H1 (cell line): ENCODE results near the gene INVS. TPM values are rescaled to one million over a fixed set of nuclear protein-coding genes. Genes with fewer than 3 reads are reported as not detected.

Experiments
- CTCF ChIA-PET: fragments of 300-600 bp; sonication (Branson Sonifier 250); formaldehyde crosslinking; loops from one replicate; lab custom pipeline; 2021; ENCODE audit not compliant: partially characterized antibody; lab: Charles Lee
- POLR2A ChIA-PET: fragments of 300-600 bp; sonication (Branson Sonifier 250); formaldehyde crosslinking; loops from one replicate; lab custom pipeline; 2021; ENCODE audit warnings: inconsistent platforms; ENCODE audit not compliant: partially characterized antibody; lab: Charles Lee
- DNase-seq, 2 experiments: peaks; one replicate each; pipeline versions ENCODE4 v3.0.0 to v3.0.0-alpha.2; 2010 to 2022; ENCODE audit warnings: low spot score in 2 of 2, low read depth in 1 of 2, mixed read lengths in 1 of 2
- FAIRE-seq: peaks from 2 replicates; lab custom pipeline; 2011; peaks lifted over from hg19 to GRCh38; lab: Jason Lieb, UNC
- H2AFZ ChIP-seq: 2 replicates; pipeline ENCODE4 v1.8.1; 2012; ENCODE audit warnings: low read length, inconsistent platforms
- H2AK5ac ChIP-seq: 2 replicates; pipeline ENCODE4 v1.6.1; 2013; ENCODE audit warnings: low read depth, low read length
- H2BK120ac ChIP-seq: replicated peaks from 2 replicates; pipeline ENCODE3; 2013; ENCODE audit warnings: low read depth, low read length, inconsistent platforms
- H2BK12ac ChIP-seq: 2 replicates; pipeline ENCODE4 v1.6.1; 2013; ENCODE audit warnings: low read depth, low read length
- H2BK15ac ChIP-seq: 2 replicates; pipeline ENCODE4 v1.6.1; 2013; ENCODE audit warnings: low read length
- H2BK20ac ChIP-seq: 2 replicates; pipeline ENCODE4 v1.6.1; 2013; ENCODE audit warnings: low read length
- H2BK5ac ChIP-seq: 2 replicates; pipeline ENCODE4 v1.6.1; 2013; ENCODE audit warnings: low read depth, low read length
- H3K14ac ChIP-seq: 2 replicates; pipeline ENCODE4 v1.6.1; 2013; ENCODE audit warnings: inconsistent platforms; ENCODE audit not compliant: insufficient read length
- H3K18ac ChIP-seq: 2 replicates; pipeline ENCODE4 v1.6.1; 2013; ENCODE audit warnings: low read length; ENCODE audit errors: extremely low read depth
- H3K23ac ChIP-seq: 2 replicates; pipeline ENCODE4 v1.6.1; 2013; ENCODE audit warnings: inconsistent platforms; ENCODE audit not compliant: insufficient read length
- H3K23me2 ChIP-seq: 2 replicates; pipeline ENCODE4 v1.6.1; 2013; ENCODE audit warnings: low read depth, low read length
- H3K27ac ChIP-seq: 2 replicates; pipeline ENCODE4 v1.6.1; 2011; ENCODE audit warnings: low read depth, low read length, inconsistent platforms
- H3K27me3 ChIP-seq, 4 experiments: replicated peaks in 1 of 4; 1 replicate in 1 of 4; 2 replicates in 3 of 4; pipeline versions ENCODE4 v1.6.1 to v1.8.1; 2011 to 2013; ENCODE audit warnings: low read length in 3 of 4, mild to moderate bottlenecking in 3 of 4, inconsistent platforms in 2 of 4, mixed read lengths in 2 of 4, moderate library complexity in 1 of 4; ENCODE audit not compliant: control insufficient read depth in 3 of 4, insufficient read depth in 3 of 4; ENCODE audit errors: extremely low read depth in 1 of 4
- H3K36me3 ChIP-seq, 4 experiments: 2 replicates each; pipeline versions ENCODE4 v1.6.1 to v1.8.1; 2011 to 2013; ENCODE audit warnings: mild to moderate bottlenecking in 4 of 4, low read length in 3 of 4, moderate library complexity in 2 of 4, control low read depth in 1 of 4, inconsistent platforms in 1 of 4; ENCODE audit not compliant: insufficient read depth in 4 of 4, control insufficient read depth in 2 of 4
- H3K4ac ChIP-seq: replicated peaks from 2 replicates; pipeline ENCODE3; 2013; ENCODE audit warnings: low read length, low read depth, mixed read lengths, inconsistent platforms; ENCODE audit not compliant: insufficient read length
- H3K4me1 ChIP-seq, 4 experiments: replicated peaks in 1 of 4; 1 replicate in 1 of 4; 2 replicates in 3 of 4; pipeline versions ENCODE4 v1.6.1 to v1.8.1; 2011 to 2013; ENCODE audit warnings: low read length in 3 of 4, inconsistent platforms in 2 of 4, mixed read lengths in 1 of 4; ENCODE audit not compliant: insufficient read depth in 4 of 4, control insufficient read depth in 3 of 4
- H3K4me2 ChIP-seq, 2 experiments: 2 replicates each; pipeline versions ENCODE4 v1.6.1 to v1.8.1; 2011 to 2013; ENCODE audit warnings: low read depth in 2 of 2, low read length in 2 of 2, control low read depth in 1 of 2, inconsistent platforms in 1 of 2, mild to moderate bottlenecking in 1 of 2; ENCODE audit not compliant: insufficient read depth in 1 of 2
- H3K4me3 ChIP-seq, 4 experiments: fragments of 200-600, 300-600 bp in 1 of 4; sonication (generic), shearing (Covaris generic), sonication (Bioruptor Twin) in 1 of 4; 2 replicates each; pipeline versions ENCODE4 v1.5.1 to v1.8.1; 2011 to 2016; ENCODE audit warnings: low read length in 4 of 4, low read depth in 3 of 4, control low read depth in 2 of 4, inconsistent platforms in 2 of 4, mild to moderate bottlenecking in 2 of 4, mixed read lengths in 1 of 4, moderate library complexity in 1 of 4; ENCODE audit not compliant: insufficient read depth in 2 of 4; ENCODE audit errors: extremely low read depth in 1 of 4
- H3K56ac ChIP-seq: replicated peaks from 2 replicates; pipeline ENCODE3; 2013; ENCODE audit warnings: low read depth, mild to moderate bottlenecking, mixed read lengths, low read length, inconsistent platforms; ENCODE audit not compliant: insufficient read length
- H3K79me1 ChIP-seq: 2 replicates; pipeline ENCODE4 v1.6.1; 2013; ENCODE audit warnings: low read depth, low read length, control low read depth
- H3K79me2 ChIP-seq, 2 experiments: 2 replicates each; pipeline versions ENCODE4 v1.6.1 to v1.8.1; 2012 to 2013; ENCODE audit warnings: low read length in 2 of 2, mild to moderate bottlenecking in 2 of 2, inconsistent platforms in 1 of 2; ENCODE audit not compliant: insufficient read depth in 2 of 2, control insufficient read depth in 1 of 2
- H3K9ac ChIP-seq, 4 experiments: replicated peaks in 1 of 4; 1 replicate in 1 of 4; 2 replicates in 3 of 4; pipeline versions ENCODE4 v1.6.1 to v1.8.1; 2011 to 2013; ENCODE audit warnings: low read depth in 3 of 4, low read length in 3 of 4, control low read depth in 2 of 4, mild to moderate bottlenecking in 2 of 4, moderate library complexity in 2 of 4, inconsistent platforms in 1 of 4; ENCODE audit errors: extremely low read depth in 1 of 4
- H3K9me3 ChIP-seq, 2 experiments: 2 replicates each; pipeline versions ENCODE4 v1.6.1 to v1.8.1; 2012 to 2013; ENCODE audit warnings: mild to moderate bottlenecking in 2 of 2, moderate library complexity in 2 of 2, control low read depth in 1 of 2, inconsistent platforms in 1 of 2, low read depth in 1 of 2, low read length in 1 of 2, mixed read lengths in 1 of 2; ENCODE audit not compliant: insufficient read depth in 2 of 2
- H4K20me1 ChIP-seq, 2 experiments: replicated peaks in 1 of 2; 2 replicates each; pipeline versions ENCODE3 to v1.8.1; 2011 to 2013; ENCODE audit warnings: inconsistent platforms in 2 of 2, low read length in 2 of 2, mild to moderate bottlenecking in 1 of 2; ENCODE audit not compliant: insufficient read depth in 2 of 2, control insufficient read depth in 1 of 2
- H4K5ac ChIP-seq: 2 replicates; pipeline ENCODE4 v1.6.1; 2013; ENCODE audit warnings: low read length, low read depth, mixed read lengths, inconsistent platforms; ENCODE audit not compliant: insufficient read length
- H4K8ac ChIP-seq: 2 replicates; pipeline ENCODE4 v1.8.0; 2013; ENCODE audit warnings: mild to moderate bottlenecking, moderate library complexity, low read length, inconsistent platforms; ENCODE audit not compliant: insufficient read depth; ENCODE audit errors: extremely low read depth
- H4K91ac ChIP-seq: replicated peaks from 2 replicates; pipeline ENCODE3; 2013; ENCODE audit warnings: low read length, mixed read lengths, inconsistent platforms; ENCODE audit not compliant: insufficient read length
- CTCF ChIP-seq, 3 experiments: IDR thresholded peaks; 1 replicate in 2 of 3; 2 replicates in 1 of 3; pipeline versions ENCODE4 v1.5.1 to v1.6.1; 2011; ENCODE audit warnings: low read length in 3 of 3, mild to moderate bottlenecking in 3 of 3, inconsistent platforms in 2 of 3, low read depth in 1 of 3, moderate library complexity in 1 of 3; ENCODE audit not compliant: insufficient read depth in 1 of 3; ENCODE audit errors: control extremely low read depth in 1 of 3
- GABPA ChIP-seq: IDR thresholded peaks from 2 replicates; pipeline ENCODE4 v1.6.1; 2011; ENCODE audit warnings: mild to moderate bottlenecking, low read length, moderate library complexity, borderline replicate concordance; ENCODE audit not compliant: insufficient read depth
- RAD21 ChIP-seq, 2 experiments: IDR thresholded peaks in 1 of 2; conservative IDR thresholded peaks in 1 of 2; 2 replicates each; pipeline ENCODE4 v1.6.1; 2011; ENCODE audit warnings: low read depth in 2 of 2, low read length in 2 of 2, improper control_type of control experiment in 1 of 2, inconsistent platforms in 1 of 2, mild to moderate bottlenecking in 1 of 2, moderate library complexity in 1 of 2
- WGBS, 2 experiments: shearing (Covaris generic) in 1 of 2; methylation state at CpG; one replicate each; pipeline versions ENCODE4 v1.1.6 to v1.1.7; 2013 to 2015; ENCODE audit warnings: low lambda C conversion rate in 2 of 2, mixed read lengths in 2 of 2, inconsistent platforms in 1 of 2, low coverage in 1 of 2, missing lambda C conversion rate in 1 of 2; ENCODE audit not compliant: insufficient replicate concordance in 2 of 2, insufficient coverage in 1 of 2, insufficient read length in 1 of 2; ENCODE audit errors: extremely low coverage in 1 of 2, missing lambda C conversion rate in 1 of 2; 5-methylcytosine and 5-hydroxymethylcytosine counted together
- polyA plus RNA-seq, 7 experiments: library from polyadenylated mRNA; depleted of rRNA in 3 of 7; stranded (reverse) in 5 of 7; unstranded in 2 of 7; fragments of >200 nt in 5 of 7; fragments of 200-250 nt in 2 of 7; gene quantifications; 1 replicate in 5 of 7; 2 replicates in 1 of 7; 4 replicates in 1 of 7; pipeline versions ENCODE4 v1.2.1 to v1.2.3, GENCODE V29; 2011 to 2013; ENCODE audit warnings: missing spikeins in 2 of 7, mixed read lengths in 2 of 7
- total RNA-seq: library from RNA; stranded (reverse); fragmentation: NEBNext Ultra II Directional; extraction: Animal tissue kit (Norgen Biotek cat#: 25700); gene quantifications from 2 replicates; pipeline ENCODE4 v1.2.1, GENCODE V29; 2021

The INVS gene
- total and polyA plus RNA-seq, 2 of the 8 experiments (the other 6 are each of a cell fraction or from before 2014, with no cell fraction given) = 4.1 to 6.9 TPM

DNA sequence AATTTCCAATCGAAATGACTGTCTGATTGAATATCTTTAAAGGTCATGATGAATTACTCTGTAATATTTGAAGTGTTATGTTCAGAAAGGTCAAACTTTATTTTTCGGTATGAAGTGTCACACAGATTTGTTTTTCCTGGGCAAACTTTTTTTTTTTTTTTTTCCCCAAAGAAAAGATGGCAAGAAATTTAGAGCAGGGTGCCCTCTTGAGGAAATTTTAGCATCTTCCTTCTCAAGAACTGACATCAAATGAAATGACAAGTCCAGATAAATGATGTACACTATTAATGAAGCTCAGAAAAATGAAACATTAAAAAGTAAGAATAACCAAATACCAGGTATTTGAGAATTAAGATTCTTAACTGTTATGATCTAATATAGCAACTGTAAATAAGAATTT lies 123.6 kb downstream of the INVS start:
- H3K79me2 ChIP-seq = no peaks in the 10 kb centered on the region
- no peak overlapping the region for H2AFZ ChIP-seq
- no peak overlapping the region for H2BK5ac ChIP-seq
- ChIA-PET POLR2A (interaction anchor here (0.6 kb wide), 1 partner anchor 108 kb away, joined by 3 read pairs; no protein-coding TSS in a partner anchor), CTCF (interaction anchor here (0.6 to 1.9 kb wide), 20 partner anchors 8 to 1063 kb away, joined by 3 to 10 read pairs (median 3); no protein-coding TSS in a partner anchor)
- H3K56ac ChIP-seq = no peak overlapping the region
- H2BK12ac ChIP-seq = no peak overlapping the region
- H3K4me1 ChIP-seq = no peaks in the 10 kb centered on the region
- H2BK20ac ChIP-seq = no peak overlapping the region
- H4K91ac ChIP-seq = no peak overlapping the region
- H4K8ac ChIP-seq = no peak overlapping the region
- TF ChIP-seq CTCF (IDR thresholded peaks at IDR 0.05; ENCODE audit: control extremely low read depth in 1 of 3, insufficient read depth in 1 of 3, low read depth in 1 of 3, low read length in 3 of 3) (peak in 2 of 3 experiments; percentile 15 to 26; a peak in 2 of 4 replicates), GABPA (no peak), RAD21 (IDR thresholded peaks at IDR 0.05 in 1 of 2, conservative IDR thresholded peaks at IDR 0.05 in 1 of 2; ENCODE audit: low read depth in 2 of 2, low read length in 2 of 2) (peak; percentile 43 to 55)
- DNase-seq (no peak), FAIRE-seq (no peak)
- H3K27ac ChIP-seq = no peak overlapping the region
- no peak overlapping the region for H3K4ac ChIP-seq
- H3K18ac ChIP-seq = no peak overlapping the region
- H4K5ac ChIP-seq = no peak overlapping the region
- H3K14ac ChIP-seq = no peak overlapping the region
- no peaks in the 10 kb centered on the region for H3K23me2 ChIP-seq
- no peaks in the 10 kb centered on the region for H3K27me3 ChIP-seq
- H2BK15ac ChIP-seq = no peak overlapping the region
- H3K36me3 ChIP-seq = no peaks in the 10 kb centered on the region
- H3K9ac ChIP-seq = no peak overlapping the region
- H3K23ac ChIP-seq = no peak overlapping the region
- H3K9me3 ChIP-seq = peaks cover 0 to 3% of the 10 kb centered on the region in 2 experiments; a peak in 1 of 4 replicates
- WGBS, 2 experiments = 52% methylated on average over 2 of the region's 2 CpGs; no CpG with 5 or more reads in 1 of the 2 experiments
- no peaks in the 10 kb centered on the region for H3K79me1 ChIP-seq
- no peak overlapping the region for H2BK120ac ChIP-seq
- no peaks in the 10 kb centered on the region for H4K20me1 ChIP-seq
- no peak overlapping the region for H2AK5ac ChIP-seq
- no peak overlapping the region for H3K4me3 ChIP-seq
- H3K4me2 ChIP-seq = no peak overlapping the region
